Stimulated activated CD4-positive, alpha-beta T cell treated with anti-CD3 and anti-CD28 coated beads, TNF-alpha, amount 100 ng/mL, for 4 hours (primary cell): ENCODE measurements around the gene SYP.
"Not testable (repeated sequence)": the region's sequence is repeated elsewhere in the genome, so short reads cannot be mapped to it uniquely, and the experiment has no call there.

Experiments used
- DNase-seq, 3 experiments: peaks; one replicate each; pipeline ENCODE4 v3.0.0-alpha.2; 2020; ENCODE audit warnings: low read depth in 3 of 3

The SYP gene

GRCh38 chrX:49166914-49167739 lies 32.9 kb downstream of the SYP start:
- DNase-seq: no peak

DNA sequence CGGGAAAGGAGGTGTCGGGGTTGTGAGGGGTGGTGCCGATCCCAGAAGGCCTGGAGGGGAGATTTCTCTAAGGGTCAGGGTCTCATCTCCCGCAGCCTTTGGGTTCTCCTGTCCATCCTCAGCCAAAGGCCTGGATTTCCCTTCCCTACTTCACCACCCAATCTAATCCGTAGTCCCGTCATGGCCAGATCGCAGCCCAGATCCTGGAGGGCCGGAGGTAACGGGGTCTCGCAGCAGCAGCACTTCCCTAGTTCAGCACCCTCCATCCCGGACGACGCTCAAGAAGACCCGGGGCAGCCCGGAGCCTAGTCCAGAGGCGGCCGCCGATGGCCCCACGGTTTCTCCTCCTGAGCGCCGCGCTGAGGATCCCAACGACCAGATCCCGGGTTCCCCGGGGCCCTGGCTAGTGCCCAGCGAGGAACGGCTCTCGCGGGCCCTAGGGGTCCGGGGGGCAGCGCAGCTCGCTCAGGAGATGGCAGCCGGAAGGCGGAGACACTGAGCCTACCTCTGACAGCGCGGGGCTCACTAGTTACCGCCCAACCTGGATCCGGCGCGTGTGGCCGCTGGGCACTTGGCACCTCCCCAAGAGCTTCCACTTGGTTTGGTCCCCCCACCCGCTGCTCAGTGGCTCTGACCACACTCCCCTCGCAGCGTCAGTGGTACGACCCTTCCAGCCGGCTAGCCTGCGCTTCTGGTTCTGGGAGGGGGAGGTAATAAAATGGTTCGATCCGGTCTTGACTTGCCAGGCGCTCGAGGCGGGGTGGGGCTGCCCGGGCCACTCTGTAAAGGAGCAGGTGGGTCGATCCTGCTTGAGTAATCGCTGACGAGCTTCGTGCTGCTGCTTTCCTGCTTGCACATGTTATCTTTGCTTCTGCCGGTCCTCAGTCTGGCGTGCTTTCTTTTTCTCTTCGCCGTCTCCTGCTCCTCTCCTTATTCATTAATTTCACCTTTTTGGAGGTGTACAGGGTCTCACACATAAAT lies 33.8 kb downstream of the SYP start:
- peak in 2 of 3 experiments; percentile 43 to 49 for DNase-seq

DNA sequence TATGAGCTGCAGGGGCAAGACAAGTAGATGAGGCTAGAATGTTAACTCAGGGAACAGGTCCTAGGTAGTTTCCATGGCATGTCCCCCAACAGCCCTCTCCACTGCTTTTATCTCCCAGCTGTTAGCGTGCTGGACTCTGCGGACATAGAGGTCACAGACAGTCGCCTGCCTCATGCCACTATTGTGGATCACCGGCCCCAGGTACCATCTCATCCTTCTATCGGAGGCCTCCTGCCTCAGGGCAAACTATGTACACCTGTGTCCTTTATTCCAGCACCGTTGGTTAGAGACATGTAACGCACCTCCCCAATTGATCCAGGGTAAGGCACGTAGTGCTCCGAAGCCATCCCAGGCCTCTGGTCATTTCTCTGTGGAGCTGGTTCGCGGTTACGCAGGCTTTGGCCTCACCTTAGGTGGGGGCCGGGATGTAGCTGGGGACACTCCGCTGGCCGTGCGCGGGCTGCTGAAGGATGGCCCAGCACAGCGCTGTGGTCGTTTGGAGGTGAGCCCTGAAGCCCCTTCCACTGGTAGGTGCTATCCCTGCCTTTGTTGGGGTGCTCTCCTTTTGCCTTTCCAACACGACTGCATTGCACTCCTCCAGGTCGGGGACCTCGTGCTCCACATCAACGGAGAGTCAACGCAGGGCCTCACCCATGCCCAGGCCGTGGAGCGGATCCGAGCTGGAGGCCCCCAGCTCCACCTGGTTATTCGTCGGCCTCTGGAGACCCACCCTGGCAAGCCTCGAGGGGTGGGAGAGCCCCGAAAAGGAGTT lies 35.2 kb downstream of the SYP start:
- no peak for DNase-seq

DNA sequence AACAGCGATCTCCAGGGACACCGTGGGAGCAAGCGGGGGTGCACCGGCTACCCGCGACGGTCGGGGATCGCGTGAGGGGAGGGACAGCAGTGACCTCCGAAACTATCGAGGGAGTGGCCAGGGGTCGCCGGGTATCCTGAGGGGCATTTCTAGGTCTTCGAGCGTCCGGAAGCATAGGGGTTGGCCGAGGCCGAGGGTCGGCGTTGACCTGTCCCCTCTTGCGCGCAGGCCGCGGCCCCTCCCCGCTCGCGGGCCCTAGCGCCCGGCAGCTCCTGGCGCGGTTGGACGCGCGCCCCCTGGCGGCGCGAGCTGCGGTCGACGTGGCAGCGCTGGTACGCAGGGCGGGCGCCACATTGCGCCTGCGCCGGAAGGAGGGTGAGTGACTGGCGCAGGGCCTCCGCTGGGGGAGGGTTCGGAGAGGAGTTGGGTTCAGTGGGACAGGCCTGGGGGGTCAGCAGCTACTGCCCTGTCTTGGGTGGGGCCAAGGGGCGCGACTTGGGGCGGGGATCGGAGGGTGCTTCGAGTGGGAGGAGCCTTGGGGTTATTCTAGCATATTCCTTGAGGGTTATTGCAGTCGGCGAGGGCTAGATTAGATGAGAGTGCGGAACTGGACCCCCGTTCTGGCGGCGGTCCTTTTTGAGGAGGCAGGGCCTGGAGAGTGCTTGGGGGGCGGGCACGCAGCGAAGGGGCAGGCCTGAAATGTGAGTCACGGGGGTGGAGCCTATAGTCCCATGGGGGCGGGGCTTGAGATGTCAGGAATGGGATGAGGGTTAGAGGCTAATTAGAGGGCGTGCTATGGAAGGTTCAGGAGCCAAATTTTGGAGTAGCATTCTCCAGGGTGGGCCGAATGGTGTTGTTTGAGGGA lies 36.2 kb downstream of the SYP start:
- DNase-seq: peak; percentile 53 to 65 (median 62)

GRCh38 chrX:49162620-49163019 lies 37.4 kb downstream of the SYP start, which contains the start of gene MAGIX:
MAGIX (plus strand) TSS chrX:49162758; CDS start chrX:49162890, 132 bp downstream.
- no peak for DNase-seq

GRCh38 chrX:49161632-49162031 lies 38.4 kb downstream of the SYP start:
- no peak for DNase-seq

GRCh38 chrX:49160908-49161307 lies 39.1 kb downstream of the SYP start:
- no peak for DNase-seq

DNA sequence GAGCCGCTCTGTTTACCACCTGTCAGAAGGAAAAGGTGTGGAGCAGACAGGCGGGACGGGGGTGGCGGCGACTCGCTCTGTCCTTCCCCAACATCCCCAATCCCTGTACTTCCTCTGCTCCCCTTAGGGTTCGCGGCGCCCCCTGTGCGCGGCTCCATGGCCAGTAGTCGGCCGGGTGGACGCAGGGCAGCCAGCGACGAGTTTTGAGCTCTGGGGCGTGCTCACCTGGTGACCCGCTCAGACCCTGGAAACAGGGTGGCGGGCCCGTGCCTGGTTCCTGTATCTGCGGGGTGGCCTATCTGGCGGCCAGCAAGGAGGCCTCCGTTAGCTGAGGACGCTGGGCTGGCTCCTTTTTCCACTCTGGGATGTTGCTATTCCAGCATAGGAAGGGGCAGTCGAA lies 42.8 kb downstream of the SYP start:
- DNase-seq: no peak

GRCh38 chrX:49155900-49156837 lies 43.8 kb downstream of the SYP start:
- peak; percentile 67 to 74 (median 71) for DNase-seq

- DNase-seq: no peak
Observed at GRCh38 chrX:49155243-49155899, 44.6 kb downstream of the SYP start.

GRCh38 chrX:49153467-49153866 lies 46.5 kb downstream of the SYP start:
- DNase-seq: no peak

DNA sequence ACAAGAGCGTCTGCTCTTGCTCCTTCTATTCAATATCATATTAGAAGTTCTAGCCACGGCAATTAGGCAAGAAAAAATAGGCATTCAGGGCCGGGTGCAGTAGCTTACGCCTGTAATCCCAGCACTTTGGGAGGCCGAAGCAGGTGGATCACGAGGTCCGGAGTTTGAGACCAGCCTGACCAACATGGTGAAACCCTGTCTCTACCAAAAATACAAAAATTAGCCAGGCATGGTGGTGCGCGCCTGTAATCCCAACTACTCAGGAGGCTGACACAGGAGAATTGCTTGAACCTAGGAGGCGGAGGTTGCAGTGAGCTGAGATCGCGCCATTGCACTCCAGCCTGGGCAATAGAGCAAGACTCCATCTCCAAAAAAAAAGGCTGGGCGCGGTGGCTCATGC lies 50.7 kb downstream of the SYP start:
- DNase-seq: not testable (repeated sequence)

GRCh38 chrX:49148390-49149100 lies 51.4 kb downstream of the SYP start:
- not testable (repeated sequence) for DNase-seq

- DNase-seq: no peak
Observed at GRCh38 chrX:49147936-49148335, 52.1 kb downstream of the SYP start.

DNA sequence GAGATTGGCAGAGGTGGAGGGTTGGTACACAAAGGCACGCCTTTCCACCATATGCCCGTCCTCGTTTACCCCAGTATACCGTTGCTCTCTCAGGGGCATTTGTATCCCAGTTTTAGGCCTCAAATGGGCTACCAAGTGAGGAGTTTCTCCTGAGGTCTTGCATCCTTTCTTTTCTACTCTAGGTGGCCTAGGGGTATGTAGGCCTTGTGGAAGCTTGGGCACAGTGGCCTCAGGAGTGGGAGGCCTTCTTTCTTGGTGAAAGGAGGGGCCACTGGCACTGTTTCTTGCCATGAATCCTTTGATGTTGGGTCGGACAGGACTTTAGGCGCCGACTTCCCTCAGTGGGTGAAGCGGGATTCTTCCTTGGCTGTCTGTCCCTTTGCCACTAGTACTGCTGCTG lies 52.7 kb downstream of the SYP start:
- no peak for DNase-seq

- not testable (repeated sequence) for DNase-seq
Observed at GRCh38 chrX:49143154-49143553, 56.8 kb downstream of the SYP start.

DNA sequence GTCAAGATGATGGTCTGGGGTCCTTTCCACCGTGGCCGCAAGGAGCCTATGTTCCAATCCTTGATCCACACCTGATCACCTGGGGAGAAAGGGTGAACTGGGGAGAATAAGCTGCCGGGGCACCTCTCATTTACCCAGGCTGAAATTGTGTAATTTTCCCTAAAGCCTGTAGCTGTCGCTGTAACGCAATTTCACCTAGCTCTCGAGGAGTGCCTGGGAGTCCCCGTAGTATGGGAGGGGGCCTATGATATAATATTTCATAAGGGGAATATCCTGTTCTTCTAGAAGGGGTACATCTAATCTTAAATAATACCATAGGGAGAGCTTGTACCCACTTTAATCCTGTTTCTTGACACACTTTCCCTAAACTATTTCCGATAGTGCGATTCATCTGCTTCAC lies 57.7 kb downstream of the SYP start:
- DNase-seq: not testable (repeated sequence)

GRCh38 chrX:49139713-49140112 lies 60.3 kb downstream of the SYP start:
- DNase-seq: no peak
